Nephron (organoid): Measurements from ENCODE around the gene TUBA4B.

ENCODE experiments used
- H3K27ac Mint-ChIP-seq, 3 experiments: 2 replicates each; pipeline ENCODE4 v1.8.0; 2020; ENCODE audit warnings: mixed read lengths in 3 of 3, mild to moderate bottlenecking in 2 of 3, moderate library complexity in 1 of 3
- H3K27me3 Mint-ChIP-seq: 2 replicates; pipeline ENCODE4 v1.8.0; 2021; ENCODE audit warnings: low read depth, mild to moderate bottlenecking, moderate library complexity, mixed read lengths
- H3K36me3 Mint-ChIP-seq: 2 replicates; pipeline ENCODE4 v1.8.0; 2020; ENCODE audit warnings: low read depth, mixed read lengths
- H3K4me1 Mint-ChIP-seq: 2 replicates; pipeline ENCODE4 v1.8.0; 2020; ENCODE audit warnings: mixed read lengths
- H3K4me3 Mint-ChIP-seq, 3 experiments: 2 replicates each; pipeline ENCODE4 v1.8.0; 2020; ENCODE audit warnings: mild to moderate bottlenecking in 3 of 3, mixed read lengths in 3 of 3, moderate library complexity in 2 of 3
- H3K9me3 Mint-ChIP-seq: 2 replicates; pipeline ENCODE4 v1.8.0; 2020; ENCODE audit warnings: mixed read lengths
- TF ChIP-seq, protein P1 (sequence below), 3 experiments: fragments of 200-600 bp; sonication (generic); IDR thresholded peaks; one replicate each; pipeline ENCODE4 v1.5.0; 2021; ENCODE audit warnings: antibody characterized with exemption in 3 of 3; ENCODE audit not compliant: unreplicated experiment in 3 of 3

The TUBA4B gene

DNA sequence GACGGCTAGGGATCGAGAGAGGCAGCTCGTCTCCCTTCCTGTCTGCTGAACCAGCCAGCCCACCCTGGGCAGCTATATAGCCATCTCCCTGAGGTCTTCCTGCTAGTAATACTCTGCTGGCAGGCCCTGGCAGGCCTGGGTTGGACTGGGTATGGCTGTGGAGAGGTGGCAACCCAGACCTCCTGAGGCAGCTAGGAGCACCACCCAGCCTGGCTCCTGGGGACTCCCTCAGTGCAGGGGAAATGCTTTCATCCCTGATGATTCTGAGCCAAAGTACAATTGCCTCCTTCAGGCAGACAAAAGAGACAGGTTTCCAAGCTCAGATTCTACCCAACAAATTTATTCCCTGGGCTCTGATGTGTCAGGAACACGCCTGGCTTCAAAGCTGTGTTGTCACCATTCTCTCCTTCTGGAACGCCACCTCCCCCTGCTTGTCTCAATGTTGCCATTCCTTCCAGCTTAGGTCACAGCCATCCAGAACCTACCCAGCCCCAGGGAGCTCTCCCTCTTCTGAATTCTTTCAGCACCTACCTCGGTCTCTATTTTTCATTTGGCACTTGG lies 21.4 kb downstream of the TUBA4B start:
- Mint-ChIP-seq H3K27me3 (peaks cover 35% of the 10 kb centered on the region), H3K4me1 (peaks cover 26% of the 10 kb centered on the region), H3K4me3 (no peak overlapping the region), H3K36me3 (no peaks in the 10 kb centered on the region), H3K9me3 (no peaks in the 10 kb centered on the region), H3K27ac (peak overlapping the region in 2 of 3 experiments; percentile 52 to 69)
- TF ChIP-seq, protein P1, sequence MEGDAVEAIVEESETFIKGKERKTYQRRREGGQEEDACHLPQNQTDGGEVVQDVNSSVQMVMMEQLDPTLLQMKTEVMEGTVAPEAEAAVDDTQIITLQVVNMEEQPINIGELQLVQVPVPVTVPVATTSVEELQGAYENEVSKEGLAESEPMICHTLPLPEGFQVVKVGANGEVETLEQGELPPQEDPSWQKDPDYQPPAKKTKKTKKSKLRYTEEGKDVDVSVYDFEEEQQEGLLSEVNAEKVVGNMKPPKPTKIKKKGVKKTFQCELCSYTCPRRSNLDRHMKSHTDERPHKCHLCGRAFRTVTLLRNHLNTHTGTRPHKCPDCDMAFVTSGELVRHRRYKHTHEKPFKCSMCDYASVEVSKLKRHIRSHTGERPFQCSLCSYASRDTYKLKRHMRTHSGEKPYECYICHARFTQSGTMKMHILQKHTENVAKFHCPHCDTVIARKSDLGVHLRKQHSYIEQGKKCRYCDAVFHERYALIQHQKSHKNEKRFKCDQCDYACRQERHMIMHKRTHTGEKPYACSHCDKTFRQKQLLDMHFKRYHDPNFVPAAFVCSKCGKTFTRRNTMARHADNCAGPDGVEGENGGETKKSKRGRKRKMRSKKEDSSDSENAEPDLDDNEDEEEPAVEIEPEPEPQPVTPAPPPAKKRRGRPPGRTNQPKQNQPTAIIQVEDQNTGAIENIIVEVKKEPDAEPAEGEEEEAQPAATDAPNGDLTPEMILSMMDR (IDR thresholded peaks at IDR 0.05; ENCODE audit: unreplicated experiment in 3 of 3) = no peak

- H3K27me3 Mint-ChIP-seq = peaks cover 18% of the 10 kb centered on the region
- peak overlapping the region; percentile 85 to 95 (median 93) for H3K4me3 Mint-ChIP-seq
- H3K36me3 Mint-ChIP-seq = peaks cover 15% of the 10 kb centered on the region
- peaks cover 50% of the 10 kb centered on the region for H3K4me1 Mint-ChIP-seq
- TF ChIP-seq, protein P1 (IDR thresholded peaks at IDR 0.05; ENCODE audit: unreplicated experiment in 3 of 3) = peak; percentile 96 to 99 (median 99)
- no peaks in the 10 kb centered on the region for H3K9me3 Mint-ChIP-seq
- H3K27ac Mint-ChIP-seq = peak overlapping the region; percentile 81 to 97 (median 86)
Measured at GRCh38 chr2:219277703-219278654, 24.9 kb downstream of the TUBA4B start.

DNA sequence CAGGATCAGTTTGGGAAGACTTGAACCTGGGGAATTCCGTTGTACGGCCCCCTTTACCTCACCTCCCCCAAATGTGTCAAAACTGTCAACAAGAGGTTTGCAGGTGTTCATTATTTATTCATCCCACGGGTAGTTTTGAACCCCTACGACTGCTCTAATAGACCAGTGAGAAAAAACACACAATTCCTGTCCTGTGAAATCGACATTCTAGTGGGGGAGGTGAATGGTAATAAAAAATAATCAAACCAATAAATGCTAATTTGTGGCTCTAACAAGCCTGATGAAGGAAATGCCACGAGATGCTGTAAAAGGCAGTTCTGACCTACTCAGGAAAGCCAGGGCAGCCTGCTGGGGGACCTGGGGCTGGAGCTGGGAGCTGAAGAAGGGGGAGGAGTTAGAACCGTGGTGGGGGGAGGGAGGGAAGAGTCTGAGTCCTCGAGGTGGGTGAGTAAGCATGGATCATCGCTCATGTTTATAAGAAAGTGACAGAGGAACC lies 25.7 kb downstream of the TUBA4B start:
- peaks cover 55% of the 10 kb centered on the region for H3K4me1 Mint-ChIP-seq

DNA sequence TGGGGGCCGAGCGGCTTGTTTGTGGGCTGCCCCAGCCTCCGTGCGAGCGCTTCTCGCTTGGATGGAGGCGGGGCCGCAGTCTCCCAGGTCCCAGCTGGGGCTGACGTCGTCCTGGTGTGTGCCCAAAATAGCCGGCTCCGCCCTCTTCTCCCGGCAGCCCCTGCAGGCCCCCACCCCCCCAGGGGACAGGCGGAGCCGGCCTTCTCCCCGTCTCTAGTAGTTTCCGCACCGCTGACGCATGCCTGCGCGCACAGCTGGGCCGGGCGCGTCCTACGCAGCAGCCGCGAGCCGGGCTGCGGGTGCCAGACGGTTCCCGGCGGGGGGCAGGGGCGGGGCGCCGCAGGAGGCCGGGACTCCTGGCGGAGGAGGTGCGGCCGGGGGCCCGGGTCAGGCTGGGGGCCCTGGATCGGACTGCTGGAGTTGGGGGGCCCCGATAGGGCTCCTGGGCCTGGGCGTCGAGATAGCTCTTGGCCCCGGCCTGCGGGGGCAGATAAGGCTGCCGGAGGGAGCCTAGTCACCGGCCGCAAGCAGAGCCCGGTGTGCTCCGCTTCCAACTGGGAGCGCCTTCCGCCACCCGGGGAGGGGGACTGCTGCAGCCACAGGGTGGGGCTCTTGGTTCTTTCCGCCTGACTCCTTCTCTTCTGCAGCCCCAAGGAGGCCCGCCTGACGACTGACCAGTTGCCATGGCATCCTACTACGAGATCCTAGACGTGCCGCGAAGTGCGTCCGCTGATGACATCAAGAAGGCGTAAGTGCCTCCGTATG lies 26.3 kb downstream of the TUBA4B start, which contains the start of gene DNAJB2:
TSS of gene DNAJB2 (plus strand) at position 216 of the 765 bp plus-strand sequence. CDS start at position 684, 468 bp downstream.
- peaks cover 22% of the 10 kb centered on the region for H3K36me3 Mint-ChIP-seq
- H3K27ac Mint-ChIP-seq = peak within 1 kb of the TSS; percentile 86 to 97 (median 92)
- H3K4me3 Mint-ChIP-seq = peak within 1 kb of the TSS; percentile 92 to 95 (median 93)
- peaks cover 14% of the 10 kb centered on the region for H3K27me3 Mint-ChIP-seq
- peaks cover 56% of the 10 kb centered on the region for H3K4me1 Mint-ChIP-seq
- H3K9me3 Mint-ChIP-seq = no peaks in the 10 kb centered on the region
- TF ChIP-seq, protein P1 (IDR thresholded peaks at IDR 0.05; ENCODE audit: unreplicated experiment in 3 of 3) = peak in 2 of 3 experiments; percentile 14 to 16

More for the DNA sequence above, 25.7 kb downstream of the TUBA4B start:
- peaks cover 20% of the 10 kb centered on the region for H3K36me3 Mint-ChIP-seq
- H3K4me3 Mint-ChIP-seq = peak overlapping the region; percentile 85 to 95 (median 93)
- no peaks in the 10 kb centered on the region for H3K9me3 Mint-ChIP-seq
- TF ChIP-seq, protein P1 (IDR thresholded peaks at IDR 0.05; ENCODE audit: unreplicated experiment in 3 of 3) = no peak
- peak overlapping the region; percentile 81 to 97 (median 86) for H3K27ac Mint-ChIP-seq
- H3K27me3 Mint-ChIP-seq = peaks cover 14% of the 10 kb centered on the region

DNA sequence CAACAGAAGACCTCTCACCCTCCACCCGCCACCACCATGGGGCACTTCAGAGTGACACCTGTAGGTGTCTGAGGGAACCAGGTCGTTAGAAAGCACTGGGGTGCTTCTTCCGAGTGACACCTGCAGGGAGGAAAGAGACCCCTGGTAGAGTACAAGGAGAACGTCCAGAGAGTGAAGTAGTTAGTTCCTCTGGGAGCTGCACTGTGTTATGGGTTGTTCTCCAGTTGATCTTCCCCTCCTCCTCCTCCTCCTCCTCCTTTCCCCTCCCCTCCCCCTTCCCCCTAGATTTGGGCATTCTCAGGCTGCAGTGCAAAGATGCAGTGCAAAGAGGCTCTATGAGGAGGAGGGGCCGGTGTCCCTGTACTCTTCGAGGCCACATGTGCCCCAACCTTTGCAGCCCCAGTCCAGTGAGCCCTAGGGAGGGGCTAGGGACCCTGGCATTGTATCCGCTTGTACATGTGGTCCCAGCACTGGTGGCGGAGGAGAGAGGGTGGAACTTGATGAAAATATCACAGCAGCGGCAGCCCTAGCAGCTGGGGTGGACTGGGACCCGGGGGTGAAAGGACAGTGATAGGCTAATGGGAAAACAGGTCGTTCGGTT lies 27.0 kb downstream of the TUBA4B start:
- Mint-ChIP-seq H3K4me3 (peak overlapping the region; percentile 92 to 95 (median 93)), H3K27me3 (peaks cover 10% of the 10 kb centered on the region), H3K27ac (peak overlapping the region; percentile 86 to 97 (median 92)), H3K4me1 (peaks cover 51% of the 10 kb centered on the region), H3K36me3 (peaks cover 22% of the 10 kb centered on the region), H3K9me3 (no peaks in the 10 kb centered on the region)
- TF ChIP-seq, protein P1 (IDR thresholded peaks at IDR 0.05; ENCODE audit: unreplicated experiment in 3 of 3) = no peak
